Lower leg skin (tissue), 3 donors: ENCODE results near the gene TTC7B.

Experiments used
- CTCF ChIP-seq, 3 donors: fragments of 450-650 bp; IDR thresholded peaks; one replicate each; pipeline ENCODE4 v1.5.1; 2016; ENCODE audit warnings: antibody characterized with exemption in 3 of 3, mild to moderate bottlenecking in 3 of 3, moderate library complexity in 2 of 3
- POLR2A ChIP-seq, 2 donors: fragments of 450-650 bp; IDR thresholded peaks; one replicate each; pipeline ENCODE4 v1.6.1; 2016 to 2017; ENCODE audit warnings: antibody characterized with exemption in 2 of 2, mild to moderate bottlenecking in 1 of 2, moderate library complexity in 1 of 2

GRCh38 chr14:90639641-90640040, 176.6 kb downstream of the TTC7B start:
- TF ChIP-seq CTCF (IDR thresholded peaks at IDR 0.05) (no peak), POLR2A (IDR thresholded peaks at IDR 0.05) (no peak)
